ENCODE results near the gene NXPE2.

The NXPE2 gene

DNA sequence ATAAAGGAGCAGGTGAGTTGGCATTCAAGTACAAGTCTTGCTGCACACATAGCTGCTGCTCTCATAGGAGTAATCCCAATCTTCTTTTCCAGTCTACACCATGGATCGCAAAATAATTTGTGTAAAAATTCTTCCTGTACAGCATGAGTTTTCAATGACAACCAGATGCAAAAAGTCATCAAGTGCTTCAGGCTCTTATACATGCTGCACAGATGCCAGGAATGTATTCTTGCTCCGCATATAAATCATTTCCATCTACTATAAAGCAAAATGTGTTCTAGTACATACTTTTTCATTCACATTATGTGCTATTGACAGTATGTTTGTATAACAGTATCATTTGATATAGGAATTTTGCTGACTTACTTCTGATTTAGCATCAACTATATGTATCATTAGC lies 35.4 kb downstream of the NXPE2 start:
- Mint-ChIP-seq H3K4me3 (no peak overlapping the region), H3K9me3 (peaks cover 14 to 19% of the 10 kb centered on the region in 2 donors), H3K4me1 (no peaks in the 10 kb centered on the region), H3K27ac (no peak overlapping the region), H3K27me3 (peaks cover 10% of the 10 kb centered on the region)
- ATAC-seq (no peak), DNase-seq (no peak)

DNA sequence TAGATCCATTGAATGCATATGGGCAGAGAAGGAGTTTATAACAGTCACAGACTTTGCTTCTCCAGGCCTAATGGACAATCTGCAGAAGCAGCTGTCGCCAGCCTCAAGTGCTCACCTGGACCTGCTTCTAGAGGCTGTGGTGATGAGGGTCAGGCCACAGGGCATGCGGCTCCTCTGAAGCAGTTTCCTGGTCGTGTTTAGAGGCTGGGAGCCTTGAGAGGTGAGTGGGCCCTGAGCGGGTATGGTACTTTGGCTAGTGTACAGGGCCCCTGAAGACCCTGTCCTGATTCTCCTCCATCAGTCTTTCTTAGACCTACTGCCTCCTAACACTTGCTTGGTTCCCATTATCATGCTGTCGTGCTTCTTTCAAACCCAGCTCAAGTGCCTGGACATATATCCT lies 41.2 kb downstream of the NXPE2 start:
- no peak overlapping the region for H3K27ac Mint-ChIP-seq
- H3K4me1 Mint-ChIP-seq, result no peaks in the 10 kb centered on the region
- H3K9me3 Mint-ChIP-seq, result no peaks in the 10 kb centered on the region
- ATAC-seq (no peak), DNase-seq (no peak)
- H3K4me3 Mint-ChIP-seq, result no peak overlapping the region
- peaks cover 16% of the 10 kb centered on the region for H3K27me3 Mint-ChIP-seq

DNA sequence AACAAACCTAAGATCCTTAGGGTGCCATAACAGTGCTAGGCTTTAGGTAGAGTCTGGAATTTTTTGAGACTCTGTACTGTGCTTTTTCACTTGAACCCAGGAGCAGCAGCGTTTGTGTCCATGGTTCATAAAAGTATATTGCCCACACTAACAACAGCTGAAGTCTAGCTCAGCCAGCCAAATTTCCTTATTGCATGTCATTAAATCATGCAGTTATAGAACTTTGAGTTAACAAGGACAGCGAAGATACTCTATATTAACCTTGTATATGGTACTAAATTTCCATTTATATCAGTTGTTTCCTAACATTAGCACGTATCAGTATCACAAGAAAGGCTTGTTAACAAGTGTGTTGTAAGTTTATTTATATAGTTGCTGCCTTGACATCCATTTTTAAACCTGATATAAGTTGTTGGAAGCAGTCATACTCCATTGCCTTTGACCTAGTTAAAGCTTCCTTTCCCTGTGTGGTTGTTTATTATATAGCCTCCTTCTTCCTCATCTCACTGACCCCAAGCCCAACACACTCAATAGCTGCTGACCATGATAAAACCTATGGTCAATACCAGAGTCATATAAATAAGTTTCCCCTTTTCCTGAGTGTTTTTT lies 46.7 kb downstream of the NXPE2 start:
- Mint-ChIP-seq H3K4me3 (no peak overlapping the region), H3K9me3 (peaks cover 0 to 16% of the 10 kb centered on the region in 2 donors), H3K27me3 (peaks cover 6% of the 10 kb centered on the region), H3K4me1 (no peaks in the 10 kb centered on the region), H3K27ac (no peak overlapping the region)
- DNase-seq (no peak), ATAC-seq (no peak)

DNA sequence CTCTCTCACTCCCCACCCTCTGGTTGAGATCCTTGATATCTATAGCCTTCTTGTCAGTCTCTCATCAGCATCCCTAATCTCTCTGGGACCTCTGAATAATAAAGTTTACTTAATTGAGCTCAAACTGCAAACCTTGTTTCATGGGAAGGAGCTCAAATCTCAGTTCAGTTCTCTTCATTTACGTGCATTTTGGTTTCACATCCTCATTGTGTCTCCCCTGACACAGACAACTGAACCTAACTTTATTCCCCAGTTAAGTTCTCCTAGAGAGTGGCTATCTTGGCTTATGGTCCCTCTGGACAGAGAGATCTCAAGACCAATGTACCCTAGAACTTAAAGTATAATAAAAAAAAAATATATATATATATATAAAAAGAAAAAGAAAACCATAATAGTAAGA lies 47.3 kb downstream of the NXPE2 start:
- Mint-ChIP-seq H3K4me3 (no peak overlapping the region), H3K27ac (no peak overlapping the region), H3K4me1 (no peaks in the 10 kb centered on the region), H3K9me3 (peaks cover 0 to 20% of the 10 kb centered on the region in 2 donors), H3K27me3 (peaks cover 6% of the 10 kb centered on the region)
- ATAC-seq, result no peak
- DNase-seq, result no peak

DNA sequence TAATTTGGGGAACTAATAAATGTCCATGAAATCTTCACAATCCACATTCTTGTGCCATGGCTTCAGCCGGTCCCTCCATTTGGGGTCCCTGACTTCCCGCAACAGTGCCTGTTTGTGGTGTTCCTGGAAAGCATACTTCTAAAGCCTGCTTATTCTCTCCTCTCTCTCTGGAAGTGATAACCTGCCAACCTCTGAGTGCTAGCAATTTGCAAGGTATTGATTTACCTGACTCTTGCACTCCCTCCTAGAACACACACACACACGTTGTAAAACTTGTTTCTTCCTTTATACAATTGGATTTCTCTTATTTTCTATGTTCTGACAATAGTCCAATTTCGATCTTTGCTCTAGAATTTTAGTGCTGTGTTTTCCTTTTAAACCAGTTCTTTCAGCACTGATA lies 58.5 kb downstream of the NXPE2 start:
- no peak overlapping the region for H3K4me3 Mint-ChIP-seq
- ATAC-seq (no peak), DNase-seq (no peak)
- peaks cover 0 to 9% of the 10 kb centered on the region in 2 donors for H3K9me3 Mint-ChIP-seq
- H3K4me1 Mint-ChIP-seq, result no peaks in the 10 kb centered on the region
- peaks cover 25% of the 10 kb centered on the region for H3K27me3 Mint-ChIP-seq
- no peak overlapping the region for H3K27ac Mint-ChIP-seq

DNA sequence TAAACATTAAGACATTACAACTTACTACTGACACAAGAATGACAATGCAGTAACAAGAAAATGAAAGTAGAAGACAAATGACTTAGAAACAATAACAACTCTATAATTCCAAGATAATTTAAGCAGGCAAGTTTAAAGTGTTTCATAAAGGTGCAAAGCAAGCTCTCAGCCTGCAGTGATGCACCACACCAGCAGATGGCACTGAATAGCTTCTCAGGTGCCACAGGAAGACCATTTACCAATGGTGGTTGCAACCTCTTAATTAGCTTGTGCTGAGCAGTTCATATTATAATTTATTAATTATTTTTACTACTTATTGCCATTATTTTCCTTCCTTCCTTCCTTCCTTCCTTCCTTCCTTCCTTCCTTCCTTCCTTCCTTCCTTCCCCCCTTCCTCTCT lies 60.6 kb downstream of the NXPE2 start:
- Mint-ChIP-seq H3K27ac (no peak overlapping the region), H3K27me3 (peaks cover 9% of the 10 kb centered on the region), H3K4me3 (no peak overlapping the region), H3K9me3 (peaks cover 0 to 9% of the 10 kb centered on the region in 2 donors), H3K4me1 (no peaks in the 10 kb centered on the region)
- ATAC-seq (no peak), DNase-seq (peak; percentile 20 to 29)

DNA sequence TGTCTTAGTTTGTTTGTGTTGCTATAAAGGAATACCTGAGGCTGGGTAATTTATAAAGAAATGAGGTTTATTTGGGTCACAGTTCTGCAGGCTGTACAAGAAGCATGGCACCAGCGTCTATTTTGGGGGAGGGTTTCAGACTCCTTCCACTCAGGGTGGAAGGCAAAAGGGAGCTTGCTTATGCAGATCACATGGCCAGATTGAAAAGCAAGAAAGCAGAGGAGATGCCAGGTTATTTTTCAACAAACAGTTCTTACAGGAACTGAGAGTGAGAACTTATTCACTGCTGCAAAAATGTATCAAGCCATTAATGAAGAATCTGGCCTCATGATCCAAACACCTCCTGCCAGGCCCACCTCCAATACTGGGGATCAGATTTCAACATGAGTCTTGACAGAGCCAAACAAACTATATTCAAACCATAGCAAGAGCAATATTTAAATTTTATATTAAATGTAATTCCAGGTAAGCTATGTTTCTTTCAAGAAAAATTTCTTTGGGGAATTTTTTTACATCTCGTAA lies 66.9 kb downstream of the NXPE2 start:
- H3K4me3 Mint-ChIP-seq, result no peak overlapping the region
- H3K27ac Mint-ChIP-seq, result no peak overlapping the region
- ATAC-seq (no peak), DNase-seq (no peak)
- H3K4me1 Mint-ChIP-seq, result no peaks in the 10 kb centered on the region
- H3K9me3 Mint-ChIP-seq, result peaks cover 0 to 9% of the 10 kb centered on the region in 2 donors
- no peaks in the 10 kb centered on the region for H3K27me3 Mint-ChIP-seq

DNA sequence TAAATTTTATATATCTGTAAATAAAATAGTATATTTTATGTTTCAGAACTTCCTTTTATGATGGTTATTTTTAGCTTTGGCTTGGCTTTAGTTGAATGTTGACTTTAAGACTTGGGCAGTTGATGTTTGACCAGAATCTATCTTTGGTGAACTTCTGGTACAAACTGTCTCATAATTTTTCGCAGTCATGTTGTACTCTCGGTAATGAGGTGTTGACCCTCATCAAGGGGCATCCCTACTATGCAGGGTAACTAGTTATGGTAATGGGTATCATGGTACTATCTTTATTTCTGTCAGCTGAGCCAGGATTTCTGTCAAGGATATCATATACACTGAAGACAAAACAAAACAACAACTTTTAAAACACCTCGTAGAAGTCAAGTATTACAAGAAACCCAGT lies 67.7 kb downstream of the NXPE2 start:
- DNase-seq, result no peak
- Mint-ChIP-seq H3K9me3 (peaks cover 0 to 7% of the 10 kb centered on the region in 2 donors), H3K4me1 (no peaks in the 10 kb centered on the region), H3K4me3 (no peak overlapping the region), H3K27me3 (no peaks in the 10 kb centered on the region), H3K27ac (no peak overlapping the region)
- no peak for ATAC-seq

Data from stimulated activated naive CD8-positive, alpha-beta T cell treated with anti-CD3 and anti-CD28 coated beads, Interleukin-15, amount 100 ng/mL, for 72 hours (primary cell).